Measurements from ENCODE around the gene PTK6.

The PTK6 gene

DNA sequence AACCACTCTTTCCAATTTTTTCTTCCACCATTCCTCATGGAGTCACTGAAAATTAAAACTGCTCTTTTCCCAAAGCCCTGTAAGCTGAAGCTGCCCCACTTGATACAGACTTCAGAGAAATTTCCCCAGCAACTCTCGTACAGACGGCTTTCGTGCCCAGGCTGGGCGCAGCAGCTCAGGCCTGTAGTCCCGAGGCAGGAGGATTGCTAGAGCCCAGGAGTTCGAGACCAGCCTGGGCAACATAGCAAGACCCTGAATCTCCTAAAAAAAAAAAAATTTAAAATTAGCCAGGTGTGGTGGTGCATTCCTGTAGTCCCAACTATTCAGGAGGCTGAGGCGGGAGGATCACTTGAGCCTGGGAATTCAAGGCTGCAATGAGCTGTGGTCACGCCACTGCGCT, 10.0 kb downstream of the PTK6 start:
- no peak for DNase-seq

DNA sequence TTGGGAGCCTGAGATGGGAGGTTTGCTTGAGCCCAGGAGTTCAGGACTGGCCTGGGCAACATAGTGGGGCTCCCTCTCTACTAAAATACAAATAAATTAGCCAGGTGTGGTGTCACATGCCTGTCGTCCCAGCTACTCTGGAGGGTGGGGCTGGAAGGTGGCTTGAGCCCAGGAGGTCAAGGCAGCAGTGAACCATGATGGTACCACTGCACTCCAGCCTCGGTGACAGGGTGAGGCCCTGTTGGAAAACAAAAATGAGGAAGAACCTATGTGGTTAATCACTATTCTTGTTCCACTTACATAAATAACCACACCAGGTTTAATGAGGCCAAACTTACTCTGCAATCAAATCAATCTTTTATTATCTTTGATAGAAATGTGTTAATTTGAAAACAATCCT, 11.2 kb downstream of the PTK6 start:
- DNase-seq: no peak

DNA sequence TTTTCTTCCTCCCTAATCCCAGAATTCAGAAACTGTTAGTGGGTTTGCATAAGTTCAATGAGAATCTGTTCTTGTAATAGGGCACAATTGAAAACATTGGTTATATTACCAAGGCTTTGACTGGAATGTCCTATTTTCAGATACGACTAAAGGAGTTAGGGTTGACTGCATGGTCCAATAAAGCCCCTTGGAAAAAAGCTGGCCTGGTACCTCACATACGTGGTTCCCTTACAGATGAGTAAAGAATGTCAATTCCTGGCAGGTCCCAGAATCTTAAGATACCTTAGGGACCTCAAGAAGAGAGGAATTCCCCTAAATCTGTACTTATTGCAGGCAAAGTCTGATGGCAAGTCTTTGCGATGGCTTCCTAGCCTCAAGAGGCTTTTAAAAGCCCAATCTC, 12.0 kb downstream of the PTK6 start:
- no peak for DNase-seq

DNA sequence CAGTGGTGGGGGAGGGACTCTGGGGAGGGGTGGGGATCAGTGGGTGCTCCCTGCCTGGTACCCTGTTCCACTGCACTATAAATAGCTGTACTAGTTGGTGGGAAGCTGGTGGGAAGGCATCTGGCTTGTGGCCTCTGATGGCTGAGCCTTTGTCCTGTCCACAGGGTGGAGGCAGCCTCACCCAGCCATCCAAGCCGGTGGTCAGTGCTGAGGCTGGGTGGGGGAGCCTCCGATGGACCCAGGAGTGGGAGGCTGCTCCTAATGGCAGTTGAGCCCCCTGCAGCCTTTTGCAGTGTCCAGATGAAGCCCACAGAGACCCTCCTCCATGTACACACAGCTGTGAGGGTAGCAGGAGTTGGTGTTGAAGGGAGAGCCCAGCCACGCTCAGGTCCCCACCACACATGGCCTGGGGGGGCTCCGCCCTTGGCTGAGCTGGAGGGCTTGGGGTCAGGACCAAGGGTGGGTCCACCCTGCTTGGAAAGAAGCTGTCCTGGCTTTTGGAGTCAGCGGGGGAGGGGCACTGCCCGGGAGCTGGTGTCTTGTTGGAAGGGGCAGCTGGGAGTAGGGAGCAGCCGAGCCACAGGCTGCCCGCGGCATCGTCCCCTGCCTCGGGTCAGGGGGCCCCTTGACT, 14.1 kb downstream of the PTK6 start:
- DNase-seq: no peak

DNA sequence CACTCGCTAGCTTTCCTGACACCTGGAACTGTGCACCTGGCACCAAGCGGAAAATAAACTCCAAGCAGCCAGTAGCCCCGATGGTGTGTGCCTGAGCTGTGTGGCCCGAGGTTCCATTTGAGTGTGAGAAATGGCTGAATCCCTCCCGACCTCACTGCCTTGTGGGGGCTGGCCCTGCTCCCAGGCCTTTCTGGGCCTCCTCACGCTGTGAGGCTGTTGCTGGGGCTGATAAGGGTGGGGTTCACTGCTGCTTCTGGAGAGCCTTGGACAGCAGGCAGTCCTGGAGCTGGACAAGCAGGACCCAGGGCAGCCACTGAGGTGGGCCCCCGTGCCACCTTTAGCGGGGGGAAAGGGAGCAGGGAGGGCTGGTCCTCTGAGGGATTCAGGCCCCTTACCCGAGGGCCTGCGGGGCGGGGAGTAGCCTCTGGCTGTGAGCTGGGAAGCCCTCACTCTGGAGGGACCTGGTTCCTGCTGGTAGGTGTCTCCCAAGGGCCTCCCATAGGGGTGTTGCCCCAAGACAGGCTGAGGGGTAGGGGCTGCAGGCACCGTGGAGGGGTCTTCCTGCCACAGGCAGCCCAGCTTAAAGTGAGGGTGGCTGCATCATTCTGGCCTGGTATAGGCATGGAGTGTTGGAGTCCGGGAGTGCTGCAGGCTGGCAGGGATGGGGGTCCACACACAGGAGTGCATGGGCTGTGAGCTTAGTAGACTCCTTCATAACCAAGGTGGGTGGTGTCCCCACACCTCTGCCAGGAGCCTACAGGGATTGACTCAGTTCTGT, 14.9 kb downstream of the PTK6 start:
- no peak for DNase-seq

DNA sequence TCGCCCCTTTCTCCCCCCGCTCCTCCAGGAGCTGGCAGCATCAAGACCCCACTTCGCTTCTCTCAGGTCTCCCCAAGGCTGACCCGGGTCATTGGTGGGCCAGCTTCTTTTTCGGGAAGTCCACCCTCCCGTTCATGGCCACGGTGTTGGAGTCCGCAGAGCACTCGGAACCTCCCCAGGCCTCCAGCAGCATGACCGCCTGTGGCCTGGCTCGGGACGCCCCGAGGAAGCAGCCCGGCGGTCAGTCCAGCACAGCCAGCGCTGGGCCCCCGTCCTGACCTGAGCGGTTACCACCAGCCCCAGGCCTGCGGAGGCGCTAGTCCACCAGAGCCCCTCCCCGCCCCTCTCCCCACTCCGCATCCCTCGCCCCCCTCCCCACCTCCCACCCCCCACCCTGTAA, 15.6 kb downstream of the PTK6 start:
- DNase-seq: no peak

DNA sequence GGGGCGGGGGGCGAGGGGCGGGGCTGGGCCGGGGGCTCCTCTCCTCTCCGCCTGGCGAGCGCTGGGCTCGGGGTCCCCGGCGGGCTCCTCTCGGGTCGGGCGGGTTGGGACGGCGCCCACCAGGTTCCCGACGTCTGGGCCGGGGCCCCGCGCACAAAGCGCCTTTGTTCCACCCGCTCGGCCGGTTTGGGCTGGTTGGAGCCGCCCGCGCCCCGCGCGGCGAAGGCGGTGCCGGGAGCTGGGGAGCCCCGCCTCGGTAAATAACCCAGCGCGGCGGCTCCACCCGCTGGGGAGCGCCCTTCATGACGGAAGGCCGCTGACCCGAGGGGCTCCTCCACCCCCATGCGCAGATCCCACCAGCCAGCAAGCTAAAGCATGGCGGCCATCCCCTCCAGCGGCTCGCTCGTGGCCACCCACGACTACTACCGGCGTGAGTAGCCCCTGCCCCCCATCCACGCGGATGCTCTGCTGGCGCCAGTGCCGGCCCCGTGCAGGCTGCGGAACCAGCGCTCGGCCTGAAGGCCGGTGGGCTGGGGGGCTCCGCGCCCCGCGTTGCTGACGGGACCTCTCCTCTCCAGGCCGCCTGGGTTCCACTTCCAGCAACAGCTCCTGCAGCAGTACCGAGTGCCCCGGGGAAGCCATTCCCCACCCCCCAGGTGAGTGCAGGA, 16.1 kb downstream of the PTK6 start:
- peak; percentile 82 for DNase-seq

DNA sequence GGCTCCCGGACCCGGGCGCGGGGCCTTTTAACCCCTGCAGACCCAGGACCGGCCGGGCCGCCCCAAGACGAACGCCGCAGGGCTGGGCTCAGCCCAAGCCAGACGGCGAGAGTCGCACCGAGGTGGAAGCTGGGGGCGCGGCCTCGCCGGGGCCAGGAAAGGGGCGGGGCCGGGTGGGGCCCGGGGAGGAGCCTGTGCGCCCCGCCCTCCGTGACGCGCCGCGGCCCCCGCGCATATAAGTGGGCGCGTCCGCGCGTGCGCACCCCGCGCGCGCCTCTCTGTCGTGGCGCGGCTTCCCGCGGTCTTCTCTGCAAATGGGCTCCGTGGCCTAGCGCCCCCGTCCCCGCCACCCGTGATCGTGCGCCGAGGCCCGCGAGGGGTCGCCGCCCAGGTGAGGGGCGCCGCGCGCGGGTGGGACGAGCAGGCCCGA, 16.7 kb downstream of the PTK6 start, which contains the start of gene PPDPF:
Gene PPDPF, plus strand, starts transcription at position 262 of the 430 bp plus-strand sequence. CDS start 544 bp downstream, outside the sequence.
- DNase-seq: peak; percentile 87

DNA sequence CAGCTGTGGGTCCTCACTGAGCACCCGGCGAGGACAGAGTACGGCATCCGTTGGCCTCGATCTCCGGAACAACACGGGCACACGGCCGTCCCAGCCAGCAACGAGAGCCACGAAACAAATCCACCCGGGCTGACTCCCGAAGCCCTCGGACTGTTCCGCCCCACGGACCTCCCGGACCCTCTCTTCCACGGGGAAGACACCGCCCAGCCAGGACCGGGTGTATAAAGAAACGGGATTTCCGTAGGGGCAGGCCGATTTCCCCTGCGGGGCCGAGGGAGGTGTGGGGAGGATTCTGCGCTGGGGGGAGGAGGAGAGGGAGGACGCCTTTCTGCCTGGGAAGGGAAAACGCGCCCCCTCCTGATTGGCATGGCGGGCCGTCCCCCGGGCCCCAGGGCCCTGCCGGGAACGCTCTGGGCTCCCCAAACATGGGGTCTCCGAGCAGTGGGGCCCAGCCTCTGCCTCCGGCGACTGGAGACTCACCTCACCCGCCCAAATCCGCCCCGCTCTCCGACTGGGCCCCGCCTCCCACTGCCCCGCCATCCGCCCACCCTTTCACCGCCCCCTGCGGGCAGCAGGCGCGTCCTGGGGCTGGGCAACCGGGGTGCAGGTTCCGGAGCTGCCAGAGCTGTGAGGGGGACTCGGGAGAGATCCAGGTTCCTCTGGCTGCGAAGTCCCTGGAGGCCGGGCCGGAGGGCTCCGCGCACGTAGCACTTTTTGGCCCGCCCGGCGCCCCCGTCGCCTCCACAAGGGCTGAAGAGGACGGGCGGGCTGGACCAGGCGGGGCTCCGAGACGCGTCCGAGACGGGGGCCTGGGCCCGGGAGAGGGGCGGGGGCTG, 17.3 kb downstream of the PTK6 start:
- peak; percentile 56 for DNase-seq

DNA sequence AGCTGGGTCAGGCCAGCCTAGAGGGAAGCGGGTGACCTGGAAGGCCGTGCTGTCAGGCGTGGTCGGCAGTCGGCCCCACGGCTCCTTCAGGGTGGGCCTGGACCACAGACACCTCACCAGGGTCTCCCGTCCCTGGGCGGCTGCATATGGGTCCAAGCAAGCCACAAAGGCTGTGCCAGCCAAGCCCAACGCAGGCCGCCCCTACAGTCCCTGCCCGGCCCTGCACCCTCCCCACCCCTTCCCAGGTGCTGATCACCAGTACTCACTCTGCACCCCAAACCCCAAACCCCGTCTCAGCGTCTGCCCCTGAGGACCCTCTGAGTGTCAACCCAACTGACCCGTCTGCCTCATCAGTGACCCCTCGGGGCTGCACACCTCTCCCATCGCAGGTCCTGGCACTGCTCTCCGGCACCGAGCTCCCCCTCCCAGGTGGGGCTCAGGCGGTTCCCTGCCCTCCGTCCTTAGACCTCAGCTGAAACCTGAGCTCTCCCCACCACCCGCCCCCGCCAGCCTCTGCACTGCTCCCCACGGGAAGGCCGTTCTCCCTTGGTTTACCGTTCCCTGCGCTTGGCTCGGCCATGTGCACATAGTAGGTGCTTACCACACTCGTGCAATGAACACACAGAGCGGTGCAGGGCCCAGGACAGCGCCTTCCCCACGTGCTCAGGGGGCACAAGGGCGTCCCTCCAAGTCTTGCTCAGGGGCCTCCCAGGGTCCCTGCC, 18.1 kb downstream of the PTK6 start:
- no peak for DNase-seq

DNA sequence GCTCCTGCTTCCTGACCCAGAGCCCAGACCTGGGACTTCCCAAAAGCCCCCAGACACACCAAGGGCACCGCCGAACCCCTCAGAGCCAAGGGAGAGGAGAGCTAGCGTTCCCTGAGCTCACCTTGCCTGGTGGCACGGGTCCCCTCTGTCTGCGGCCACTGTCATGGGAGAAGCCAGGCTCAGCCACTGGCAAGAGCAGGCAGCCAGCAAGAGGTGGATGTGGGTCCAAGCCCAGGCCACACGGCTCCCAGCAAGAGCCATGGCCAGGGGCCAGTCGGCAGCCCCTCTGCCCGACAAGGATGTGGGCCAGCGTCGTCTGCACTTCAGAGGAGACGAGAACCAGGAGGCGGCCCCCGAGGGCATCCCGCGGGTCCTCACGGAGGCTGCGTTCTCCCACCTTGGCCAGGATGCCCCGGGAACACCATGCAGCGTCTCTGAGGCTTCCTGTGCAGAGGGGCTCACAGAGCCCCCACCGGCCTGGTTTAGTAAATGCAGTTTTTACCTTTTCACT, 18.8 kb downstream of the PTK6 start:
- DNase-seq: no peak

DNA sequence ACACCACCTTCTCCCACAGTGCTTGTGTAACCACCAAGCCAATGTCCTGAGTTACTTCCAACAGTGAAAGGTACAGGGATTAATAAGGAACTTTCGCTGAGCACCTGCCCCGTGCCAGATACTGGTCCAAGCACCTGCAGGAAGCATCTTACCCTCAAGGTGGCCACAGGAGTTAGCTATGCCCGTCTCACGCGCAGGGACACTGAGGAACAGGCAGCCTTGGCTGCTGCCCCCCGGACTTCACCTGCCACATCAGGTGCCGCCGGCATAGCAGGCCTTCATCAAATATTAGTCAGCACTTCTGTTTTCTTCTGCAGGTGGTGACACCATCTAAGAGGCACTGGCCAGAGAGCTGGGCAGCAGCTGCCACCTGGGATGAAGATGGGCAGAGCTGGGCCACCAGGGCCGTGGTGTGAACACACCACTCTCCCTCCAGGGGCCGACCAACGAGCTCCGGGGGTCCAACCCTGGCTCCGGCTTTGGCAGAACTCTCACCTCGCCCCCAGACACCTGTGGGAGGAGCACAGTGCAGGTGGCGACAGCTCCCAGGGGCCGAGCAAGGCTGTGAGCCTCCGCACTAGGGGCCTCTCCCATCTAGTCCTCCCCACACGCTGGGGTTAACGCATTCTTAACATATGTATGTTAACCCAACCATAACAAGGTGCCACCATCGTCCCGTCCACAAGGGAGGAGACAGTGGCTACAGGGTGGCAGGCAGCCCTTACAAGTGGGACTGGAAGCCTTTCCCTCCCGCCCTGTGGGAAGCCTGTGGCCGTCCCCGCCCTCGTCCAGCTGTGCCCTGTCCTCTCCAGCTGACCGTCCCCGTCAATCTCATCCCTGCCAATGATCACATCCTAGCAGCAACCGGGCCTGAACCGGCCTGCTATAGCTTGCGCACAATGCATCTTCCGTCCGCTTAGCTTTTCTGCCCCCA, 19.5 kb downstream of the PTK6 start:
- DNase-seq: peak; percentile 58

DNA sequence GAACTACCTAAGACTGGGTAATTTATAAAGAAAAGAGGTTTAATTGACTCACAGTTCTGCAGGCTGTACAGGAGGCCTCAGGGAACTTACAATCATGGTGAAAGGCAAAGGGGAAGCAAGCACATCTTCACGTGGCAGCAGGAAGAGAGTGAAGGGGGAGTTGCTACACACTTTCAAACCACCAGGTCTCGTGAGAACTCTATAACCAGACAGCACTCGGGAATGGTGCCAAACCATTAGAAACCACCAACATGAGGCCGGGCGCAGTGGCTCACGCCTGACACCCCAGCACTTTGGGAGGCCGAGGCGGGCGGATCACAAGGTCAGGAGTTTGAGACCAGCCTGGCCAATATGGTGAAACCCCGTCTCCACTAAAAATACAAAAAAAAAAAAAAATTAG, 22.7 kb downstream of the PTK6 start:
- peak; percentile 80 for DNase-seq

DNA sequence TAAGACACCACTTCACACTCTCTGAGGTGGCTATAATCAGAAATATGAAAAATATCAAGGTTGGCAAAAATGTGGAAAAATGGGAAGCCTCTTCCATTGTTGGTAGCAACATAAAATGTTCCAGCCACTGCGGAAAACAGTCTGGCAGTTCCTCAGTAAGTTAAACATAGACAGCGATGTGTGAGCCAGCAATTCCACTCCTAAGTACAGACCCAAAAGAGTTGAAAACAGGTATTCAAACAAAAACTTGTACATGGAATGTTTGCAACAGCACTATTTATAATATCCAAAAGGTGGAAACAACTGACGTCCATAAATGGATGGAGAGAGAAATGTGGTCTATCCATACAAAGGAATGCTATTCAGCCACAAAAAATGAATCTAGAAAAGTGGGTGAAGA, 24.0 kb downstream of the PTK6 start:
- DNase-seq: no peak

DNA sequence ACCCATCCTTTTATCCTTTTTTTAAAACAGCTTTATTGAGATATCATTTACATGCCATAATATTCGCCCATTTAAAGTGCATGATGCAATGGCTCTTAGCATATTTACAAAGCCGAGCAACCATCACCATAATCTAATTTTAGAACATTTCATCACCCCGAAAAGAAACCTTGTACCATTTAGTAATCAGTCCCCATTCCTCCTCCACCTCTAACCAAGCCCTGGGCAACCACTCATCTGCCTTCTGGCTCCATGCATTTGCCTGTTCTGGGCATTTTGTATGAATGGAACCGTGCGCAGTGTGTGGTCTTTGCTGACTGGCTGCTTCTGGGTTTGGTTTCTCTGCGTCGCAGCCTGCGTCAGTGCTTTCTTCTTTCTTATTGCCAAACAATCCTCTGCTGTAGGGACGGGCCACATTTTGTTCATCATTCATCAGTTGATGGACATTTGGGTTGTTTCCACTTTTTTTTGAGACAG, 28.1 kb downstream of the PTK6 start:
- peak; percentile 38 for DNase-seq

DNA sequence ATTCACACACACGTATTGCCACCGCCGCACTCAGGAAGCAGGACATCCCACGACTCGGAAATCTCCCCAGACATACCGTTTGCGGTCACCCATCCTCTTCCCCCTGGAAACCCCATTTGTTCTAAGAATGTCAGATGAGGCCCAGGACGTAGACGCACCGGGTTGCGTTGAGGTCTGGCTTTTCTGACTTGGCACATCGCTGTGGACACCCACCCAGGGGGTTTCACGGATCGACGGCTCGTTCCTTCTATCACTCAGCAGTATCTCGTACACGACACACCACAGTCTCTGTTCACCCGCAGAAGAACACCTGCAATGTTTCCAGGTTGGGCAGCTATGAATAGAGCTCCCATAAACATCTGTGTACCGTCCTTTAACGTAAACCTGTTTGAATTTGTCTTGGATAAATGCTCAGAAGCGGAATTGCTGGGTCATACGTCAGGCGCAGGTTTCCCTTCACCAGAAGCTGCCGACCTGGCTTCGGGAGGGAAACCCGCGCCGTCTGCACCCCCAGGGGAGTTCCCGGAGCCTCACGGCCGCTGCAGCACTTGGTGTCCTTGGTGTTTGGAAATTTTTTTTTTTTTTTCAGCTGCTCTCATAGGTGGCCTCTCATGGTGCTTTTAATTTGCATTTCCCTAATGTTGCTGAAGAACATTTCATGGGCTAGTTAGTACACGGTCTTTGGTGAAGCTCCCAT, 29.0 kb downstream of the PTK6 start:
- peak; percentile 62 for DNase-seq

DNA sequence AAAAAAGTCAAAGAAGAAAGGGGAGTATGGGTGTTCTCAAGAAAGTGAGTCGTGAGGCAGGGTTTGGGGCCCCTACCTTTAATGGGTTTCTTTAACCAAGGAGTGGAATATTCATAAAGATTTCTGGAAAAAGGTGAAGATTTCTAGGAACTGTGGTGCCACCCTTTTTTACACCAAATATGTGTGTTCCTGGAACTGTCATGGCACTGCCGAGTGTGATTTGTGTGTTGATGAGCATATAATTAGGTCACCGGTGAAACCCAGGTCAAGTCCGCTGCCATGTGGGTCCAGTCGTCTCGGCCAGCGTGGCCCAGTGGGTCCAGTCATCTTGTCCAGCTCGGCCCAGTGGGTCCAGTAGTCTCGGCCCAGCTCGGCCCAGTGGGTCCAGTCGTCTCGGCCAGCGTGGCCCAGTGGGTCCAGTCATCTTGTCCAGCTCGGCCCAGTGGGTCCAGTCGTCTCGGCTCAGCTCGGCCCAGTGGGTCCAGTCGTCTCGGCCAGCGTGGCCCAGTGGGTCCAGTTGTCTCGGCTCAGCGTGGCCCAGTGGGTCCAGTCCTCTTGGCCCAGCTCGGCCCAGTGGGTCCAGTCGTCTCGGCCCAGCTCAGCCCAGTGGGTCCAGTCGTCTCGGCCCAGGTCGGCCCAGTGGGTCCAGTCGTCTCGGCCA, 30.0 kb downstream of the PTK6 start:
- no peak for DNase-seq

DNA sequence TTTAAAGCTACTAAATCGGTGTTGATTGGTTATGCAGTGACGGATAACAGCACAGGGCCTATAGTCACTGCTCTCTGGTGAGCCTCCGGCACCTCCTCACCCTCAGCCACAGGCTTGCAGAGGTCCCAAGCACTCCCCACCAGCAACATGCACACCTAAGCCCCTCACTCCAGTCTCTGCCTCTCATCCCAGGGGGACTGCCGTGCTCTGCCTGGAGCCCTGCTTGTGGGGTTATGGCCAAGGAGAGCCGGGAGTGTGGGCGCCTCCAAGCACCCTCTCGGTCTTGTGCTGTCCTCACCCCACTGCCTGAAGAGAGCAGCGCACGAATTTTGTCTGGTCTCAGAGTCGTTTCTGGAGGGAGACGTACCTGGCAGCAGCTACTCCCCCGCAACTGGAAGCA, 31.5 kb downstream of the PTK6 start:
- no peak for DNase-seq

DNA sequence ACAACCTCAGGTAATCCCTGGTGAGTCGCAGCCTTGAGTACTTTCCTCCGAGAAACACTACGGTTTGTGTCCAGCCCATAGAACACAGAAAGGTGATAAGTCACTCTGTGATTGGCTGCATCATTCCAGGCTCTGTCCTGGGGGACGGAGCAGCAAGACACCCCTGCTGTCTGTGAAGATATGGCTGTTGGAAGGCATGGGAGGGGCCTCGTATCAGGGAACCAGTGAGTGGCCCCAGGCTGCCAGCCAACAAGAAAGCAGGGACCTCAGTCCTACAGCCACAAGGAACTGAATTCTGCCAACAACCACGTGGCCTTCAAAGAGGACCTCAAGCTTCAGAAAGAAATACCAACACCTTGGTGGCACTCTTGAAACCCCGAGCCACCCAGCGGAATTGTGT, 31.9 kb downstream of the PTK6 start:
- no peak for DNase-seq

DNA sequence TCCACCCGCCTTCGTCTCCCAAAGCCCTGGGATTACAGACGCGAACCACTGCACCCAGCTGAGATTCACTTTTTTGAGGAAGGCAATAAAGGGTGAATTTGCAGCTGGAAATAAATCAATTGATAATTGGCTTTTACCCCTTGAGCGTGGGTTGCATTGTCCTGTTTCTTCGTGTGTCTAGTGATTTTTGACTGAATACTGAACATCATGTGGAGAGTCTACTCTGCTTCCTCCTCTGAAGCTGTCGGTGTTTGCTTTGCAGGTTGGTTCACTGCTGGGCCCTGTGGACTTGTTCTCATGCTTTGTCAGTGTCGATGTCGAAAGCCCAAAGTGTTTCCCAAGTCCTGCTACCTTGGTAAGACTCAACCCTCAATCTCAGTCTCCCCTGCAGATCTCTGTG, 32.5 kb downstream of the PTK6 start:
- no peak for DNase-seq

Data from RPMI8226 (cell line).